Measurements from ENCODE around the gene TMEM270.

TMEM270 gene

DNA sequence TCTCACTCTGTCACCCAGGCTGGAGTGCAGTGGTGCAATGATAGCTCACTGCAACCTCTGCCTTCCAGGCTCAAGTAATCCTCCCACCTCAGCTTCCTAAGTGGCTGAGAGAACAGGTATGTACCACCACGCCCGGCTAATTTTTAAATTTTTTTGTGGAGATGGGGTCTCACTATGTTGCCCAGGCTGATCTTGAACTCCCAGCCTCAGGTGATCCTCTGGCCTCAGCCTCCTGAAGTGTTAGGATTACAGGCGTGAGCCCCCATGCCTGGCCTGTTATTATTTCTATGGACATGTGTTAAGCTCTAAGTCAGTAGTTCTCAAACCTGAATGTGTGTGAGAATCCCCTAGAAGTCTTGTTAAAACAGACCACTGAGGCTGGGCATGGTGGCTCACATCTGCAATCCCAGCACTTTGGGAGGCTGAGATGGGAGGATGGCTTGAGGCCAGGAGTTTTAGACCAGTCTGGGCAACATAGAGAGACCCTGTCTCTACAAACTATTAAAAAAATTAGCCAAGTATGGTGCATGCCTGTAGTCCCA, 24.5 kb downstream of the TMEM270 start:
- DNase-seq (ENCODE audit: low spot score) = no peak
- TF ChIP-seq, protein P1, sequence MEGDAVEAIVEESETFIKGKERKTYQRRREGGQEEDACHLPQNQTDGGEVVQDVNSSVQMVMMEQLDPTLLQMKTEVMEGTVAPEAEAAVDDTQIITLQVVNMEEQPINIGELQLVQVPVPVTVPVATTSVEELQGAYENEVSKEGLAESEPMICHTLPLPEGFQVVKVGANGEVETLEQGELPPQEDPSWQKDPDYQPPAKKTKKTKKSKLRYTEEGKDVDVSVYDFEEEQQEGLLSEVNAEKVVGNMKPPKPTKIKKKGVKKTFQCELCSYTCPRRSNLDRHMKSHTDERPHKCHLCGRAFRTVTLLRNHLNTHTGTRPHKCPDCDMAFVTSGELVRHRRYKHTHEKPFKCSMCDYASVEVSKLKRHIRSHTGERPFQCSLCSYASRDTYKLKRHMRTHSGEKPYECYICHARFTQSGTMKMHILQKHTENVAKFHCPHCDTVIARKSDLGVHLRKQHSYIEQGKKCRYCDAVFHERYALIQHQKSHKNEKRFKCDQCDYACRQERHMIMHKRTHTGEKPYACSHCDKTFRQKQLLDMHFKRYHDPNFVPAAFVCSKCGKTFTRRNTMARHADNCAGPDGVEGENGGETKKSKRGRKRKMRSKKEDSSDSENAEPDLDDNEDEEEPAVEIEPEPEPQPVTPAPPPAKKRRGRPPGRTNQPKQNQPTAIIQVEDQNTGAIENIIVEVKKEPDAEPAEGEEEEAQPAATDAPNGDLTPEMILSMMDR (IDR thresholded peaks at IDR 0.05; ENCODE audit: extremely low read depth, missing control alignments) = no peak

DNA sequence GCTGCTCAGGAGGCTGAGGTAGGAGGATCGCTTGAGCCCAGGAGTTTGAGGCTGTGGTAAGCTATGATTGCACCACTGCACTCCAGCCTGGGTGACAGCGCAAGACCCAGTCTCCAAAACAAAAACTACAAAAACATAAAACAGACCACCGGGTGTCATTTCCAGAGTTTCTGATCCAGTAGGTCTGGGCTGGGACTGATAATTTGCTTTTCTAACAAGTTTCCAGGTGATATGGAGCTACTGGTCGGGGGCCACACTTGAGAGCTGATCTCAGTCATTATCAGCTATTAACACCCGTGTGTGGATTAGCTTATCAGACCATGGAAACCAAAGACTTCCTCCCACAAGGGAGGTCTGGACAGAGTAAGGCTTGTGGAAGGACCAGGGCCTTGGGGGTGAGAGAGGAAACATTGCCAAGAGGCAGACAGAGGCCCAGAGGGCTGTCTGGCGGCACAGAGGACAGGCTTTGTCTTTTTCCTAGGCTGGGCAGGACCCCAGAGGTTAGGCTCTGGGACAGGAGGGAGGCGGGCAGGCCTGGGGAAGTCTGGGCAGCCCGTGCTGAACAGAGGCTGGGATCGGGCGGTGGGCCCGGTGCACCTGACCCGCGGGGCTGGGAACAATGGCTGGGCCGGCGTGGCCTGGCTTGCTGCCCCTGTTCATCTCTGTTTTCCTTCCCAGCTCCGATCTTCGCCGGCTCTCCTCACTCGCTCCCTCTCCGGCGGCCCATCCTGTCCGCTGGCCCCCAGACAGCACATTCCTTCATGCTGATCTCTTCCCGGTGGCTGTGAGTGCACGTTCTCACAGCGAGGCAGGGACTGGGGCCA, 25.2 kb downstream of the TMEM270 start:
- TF ChIP-seq, protein P1 (IDR thresholded peaks at IDR 0.05; ENCODE audit: extremely low read depth, missing control alignments) = no peak
- no peak for DNase-seq (ENCODE audit: low spot score)

DNA sequence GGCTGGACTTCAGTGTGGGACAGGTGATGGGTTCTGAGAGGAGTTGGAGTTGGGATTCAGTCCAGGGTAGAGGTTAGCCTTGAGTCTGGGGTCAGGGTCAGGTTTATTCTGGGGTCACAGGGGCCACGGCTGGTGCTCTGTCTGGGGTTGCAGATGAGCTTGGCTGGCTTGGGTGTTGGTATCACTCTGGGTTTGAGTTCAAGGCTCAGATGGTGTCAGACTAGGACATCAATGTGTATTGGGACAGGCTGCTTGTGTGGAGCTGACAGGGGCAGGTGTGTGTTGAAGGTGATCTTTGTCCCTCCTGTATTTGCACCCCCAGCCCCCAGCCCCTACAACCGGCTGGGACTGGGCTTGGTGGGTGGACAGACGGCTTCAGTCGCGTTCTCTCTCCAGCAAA, 26.8 kb downstream of the TMEM270 start:
- no peak for DNase-seq (ENCODE audit: low spot score)
- TF ChIP-seq, protein P1 (IDR thresholded peaks at IDR 0.05; ENCODE audit: extremely low read depth, missing control alignments) = no peak

DNA sequence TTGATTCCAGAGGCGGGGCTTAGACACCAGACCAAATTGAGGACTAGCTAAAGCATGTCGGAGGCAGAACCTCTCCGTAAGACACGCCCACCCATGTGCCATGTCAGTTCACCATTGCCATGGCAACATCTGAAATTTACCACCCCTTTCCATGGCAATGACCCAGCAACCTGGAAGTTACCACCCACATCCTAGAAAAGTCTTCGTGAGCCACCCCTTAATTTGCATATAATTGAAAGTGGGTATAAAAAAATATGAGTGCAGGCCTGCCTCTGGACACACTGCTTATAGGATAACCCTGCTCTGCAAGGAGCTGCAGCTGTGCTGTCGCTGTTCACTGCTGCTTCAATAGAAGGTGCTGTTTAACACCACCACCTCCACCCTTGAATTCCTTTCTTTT, 28.0 kb downstream of the TMEM270 start:
- no peak for DNase-seq (ENCODE audit: low spot score)
- TF ChIP-seq, protein P1 (IDR thresholded peaks at IDR 0.05; ENCODE audit: extremely low read depth, missing control alignments) = no peak

DNA sequence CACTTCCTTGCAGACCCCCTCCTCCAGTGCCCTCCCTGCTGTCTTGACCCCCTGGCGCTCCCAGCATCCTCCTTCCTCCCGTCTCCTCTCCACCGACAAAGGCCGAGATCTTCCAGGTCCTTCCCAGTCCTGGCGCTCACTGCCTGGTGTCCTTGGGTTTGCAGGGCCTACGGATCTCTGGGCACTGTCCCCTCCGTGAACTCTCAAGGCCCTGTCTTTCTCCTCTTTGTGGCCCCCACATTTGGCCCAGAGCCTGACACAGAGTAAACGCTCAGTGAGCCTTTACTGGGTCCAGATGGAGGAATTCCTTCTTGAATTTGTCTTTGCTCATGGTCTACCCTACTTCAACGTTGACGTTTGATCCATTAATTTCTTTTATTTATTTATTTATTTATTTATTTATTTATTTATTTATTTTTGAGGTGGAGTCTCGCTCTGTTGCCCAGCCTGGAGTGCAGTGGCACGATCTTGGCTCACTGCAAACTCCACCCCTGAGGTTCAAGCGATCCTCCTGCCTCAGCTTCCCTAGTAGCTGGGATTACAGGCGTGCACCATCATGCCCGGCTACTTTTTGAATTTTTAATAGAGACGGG, 29.7 kb downstream of the TMEM270 start:
- DNase-seq (ENCODE audit: low spot score) = no peak

DNA sequence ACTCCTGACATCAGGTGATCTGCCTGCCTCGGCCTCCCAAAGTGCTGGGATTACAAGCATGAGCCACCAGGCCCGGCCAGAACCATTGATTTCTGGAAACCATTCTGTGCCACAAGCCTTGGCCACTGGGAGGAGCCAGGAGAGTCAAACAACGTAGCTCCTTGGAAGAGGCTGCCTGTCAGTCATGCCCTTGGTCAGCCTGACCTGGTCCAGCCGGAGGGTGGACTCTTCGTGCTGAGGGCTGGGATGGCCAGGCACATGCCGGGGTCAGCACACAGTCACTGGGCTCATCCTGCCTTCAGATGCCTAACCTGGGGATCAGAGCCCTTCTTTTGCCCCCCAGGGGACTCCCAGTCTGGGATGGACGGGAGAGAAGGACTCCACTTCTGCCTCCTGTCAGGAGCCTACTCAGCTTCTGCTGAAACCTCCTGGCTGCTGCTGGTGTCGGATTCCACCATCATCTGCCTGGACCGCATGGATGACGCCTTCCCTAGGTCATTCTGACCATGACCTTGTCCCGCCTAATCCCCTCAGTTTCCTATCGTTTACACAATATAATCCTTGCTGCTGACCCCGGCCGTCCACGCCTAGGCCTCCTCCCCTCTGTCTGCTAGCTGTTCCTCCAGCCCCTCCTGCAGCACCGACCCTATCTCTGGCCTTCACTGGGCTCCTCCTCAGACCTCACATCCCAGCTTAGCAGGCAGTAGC, 30.4 kb downstream of the TMEM270 start:
- TF ChIP-seq, protein P1 (IDR thresholded peaks at IDR 0.05; ENCODE audit: extremely low read depth, missing control alignments) = no peak
- DNase-seq (ENCODE audit: low spot score) = no peak

More for the DNA sequence above, 29.7 kb downstream of the TMEM270 start:
- TF ChIP-seq, protein P1 (IDR thresholded peaks at IDR 0.05; ENCODE audit: extremely low read depth, missing control alignments) = no peak
